Natural killer cell (primary cell): ENCODE results near the gene HMCN1. TPM values are rescaled to one million over a fixed set of nuclear protein-coding genes. Genes with fewer than 3 reads are reported as not detected.

Source experiments
- ATAC-seq, 3 donors: fragments of 150-1000 bp in 2 of 3; fragments of 200-7000 bp in 1 of 3; cut with Tn5 transposase; 1 replicate in 1 of 3; 2 replicates in 2 of 3; pipeline ENCODE4 v1.10.0; 2021; ENCODE audit warnings: mild to moderate bottlenecking in 2 of 3, moderate library complexity in 2 of 3
- DNase-seq, 2 donors: peaks; one replicate each; pipeline versions ENCODE4 v3.0.0 to v3.0.0-alpha.2; 2013 to 2021; ENCODE audit warnings: mixed read lengths in 1 of 2
- H3K27ac ChIP-seq: one replicate; pipeline ENCODE4 v1.5.1; 2013; ENCODE audit warnings: mild to moderate bottlenecking, low read length
- H3K27me3 ChIP-seq: one replicate; pipeline ENCODE4 v1.6.1; 2013; ENCODE audit warnings: low read length; ENCODE audit not compliant: control insufficient read depth, insufficient read depth
- H3K36me3 ChIP-seq: one replicate; pipeline ENCODE4 v1.6.1; 2013; ENCODE audit warnings: low read length; ENCODE audit not compliant: control insufficient read depth, insufficient read depth
- H3K4me1 ChIP-seq: one replicate; pipeline ENCODE4 v1.6.1; 2013; ENCODE audit warnings: low read length; ENCODE audit not compliant: control insufficient read depth, insufficient read depth
- H3K4me3 ChIP-seq: one replicate; pipeline ENCODE4 v1.5.1; 2013; ENCODE audit warnings: low read length
- H3K9me3 ChIP-seq: one replicate; pipeline ENCODE4 v1.6.1; 2013; ENCODE audit warnings: low read length; ENCODE audit not compliant: control insufficient read depth, insufficient read depth
- H3K27ac Mint-ChIP-seq, 2 donors: one replicate each; pipeline ENCODE4 v1.8.0; 2022; ENCODE audit warnings: mild to moderate bottlenecking in 2 of 2, mixed read lengths in 2 of 2, moderate library complexity in 1 of 2
- H3K27me3 Mint-ChIP-seq, 2 donors: one replicate each; pipeline ENCODE4 v1.8.0; 2022; ENCODE audit warnings: low read depth in 2 of 2, mixed read lengths in 2 of 2
- H3K36me3 Mint-ChIP-seq: one replicate; pipeline ENCODE4 v1.8.0; 2022; ENCODE audit warnings: mixed read lengths
- H3K4me1 Mint-ChIP-seq, 2 donors: one replicate each; pipeline ENCODE4 v1.8.0; 2022; ENCODE audit warnings: mixed read lengths in 2 of 2
- H3K4me3 Mint-ChIP-seq: one replicate; pipeline ENCODE4 v1.8.0; 2022; ENCODE audit warnings: mild to moderate bottlenecking, moderate library complexity, mixed read lengths
- H3K9me3 Mint-ChIP-seq, 2 donors: one replicate each; pipeline ENCODE4 v1.8.0; 2022; ENCODE audit warnings: mixed read lengths in 2 of 2
- CTCF ChIP-seq: fragments of 200-600 bp; IDR thresholded peaks from one replicate; pipeline ENCODE4 v1.8.0; 2022; ENCODE audit warnings: antibody characterized with exemption
- WGBS: methylation state at CpG from one replicate; pipeline ENCODE4 v1.1.7; 2013; ENCODE audit warnings: missing lambda C conversion rate; ENCODE audit not compliant: insufficient coverage; 5-methylcytosine and 5-hydroxymethylcytosine counted together
- intact Hi-C: fragments of 100-400 bp; cut with micrococcal nuclease; formaldehyde crosslinking; loops from one replicate; pipeline ENCODE4 v1.14.2; 2022
- total RNA-seq, 4 donors: library from RNA; stranded (reverse); fragments of 120-200 nt in 1 of 4; gene quantifications; one replicate each; pipeline versions ENCODE4 v1.2.3 to v1.2.4, GENCODE V29; 2013 to 2022

Gene HMCN1
- total RNA-seq, 3 donors from 2014 or later (not counting 1 experiment from before 2014, with no cell fraction given), result 0.02 to 0.45 (median 0.39) TPM

GRCh38 chr1:186063091-186063657 is 329.0 kb downstream of the HMCN1 start:
- Mint-ChIP-seq H3K27me3 (no peaks in the 10 kb centered on the region), H3K9me3 (no peaks in the 10 kb centered on the region), H3K4me1 (no peaks in the 10 kb centered on the region), H3K27ac (no peak overlapping the region), H3K36me3 (no peaks in the 10 kb centered on the region), H3K4me3 (no peak overlapping the region)
- ATAC-seq (no peak), DNase-seq (no peak)
- H3K4me3 ChIP-seq, result no peak overlapping the region
- intact Hi-C loops, result no loop called here
- WGBS, result 17% methylated on average over 1 of the region's 1 CpG
- H3K27ac ChIP-seq, result no peak overlapping the region
- no peaks in the 10 kb centered on the region for H3K9me3 ChIP-seq
- H3K27me3 ChIP-seq, result no peaks in the 10 kb centered on the region
- no peak for TF ChIP-seq CTCF
- H3K4me1 ChIP-seq, result no peaks in the 10 kb centered on the region
- no peaks in the 10 kb centered on the region for H3K36me3 ChIP-seq

- Mint-ChIP-seq H3K4me3 (no peak overlapping the region), H3K27ac (no peak overlapping the region), H3K27me3 (no peaks in the 10 kb centered on the region), H3K4me1 (no peaks in the 10 kb centered on the region), H3K9me3 (no peaks in the 10 kb centered on the region), H3K36me3 (no peaks in the 10 kb centered on the region)
- Histone ChIP-seq H3K27me3 (no peaks in the 10 kb centered on the region), H3K36me3 (no peaks in the 10 kb centered on the region), H3K4me3 (no peak overlapping the region), H3K4me1 (no peaks in the 10 kb centered on the region), H3K27ac (no peak overlapping the region), H3K9me3 (no peaks in the 10 kb centered on the region)
- no peak for DNase-seq
- TF ChIP-seq CTCF, result no peak
- WGBS, result 47% methylated on average over 3 of the region's 3 CpGs
- intact Hi-C loops, result no loop called here
- ATAC-seq, result no peak
These were observed 332.2 kb downstream of the HMCN1 start for GRCh38 chr1:186066411-186066810.

- Mint-ChIP-seq H3K4me3 (no peak overlapping the region), H3K27ac (no peak overlapping the region), H3K27me3 (no peaks in the 10 kb centered on the region), H3K9me3 (no peaks in the 10 kb centered on the region), H3K4me1 (no peaks in the 10 kb centered on the region), H3K36me3 (no peaks in the 10 kb centered on the region)
- no peaks in the 10 kb centered on the region for H3K36me3 ChIP-seq
- no peak for TF ChIP-seq CTCF
- WGBS, result 100% methylated on average over 1 of the region's 1 CpG
- H3K27ac ChIP-seq, result no peak overlapping the region
- no peak overlapping the region for H3K4me3 ChIP-seq
- DNase-seq (no peak), ATAC-seq (no peak)
- intact Hi-C loops, result no loop called here
- no peaks in the 10 kb centered on the region for H3K4me1 ChIP-seq
- H3K9me3 ChIP-seq, result no peaks in the 10 kb centered on the region
- H3K27me3 ChIP-seq, result no peaks in the 10 kb centered on the region
These were observed 339.5 kb downstream of the HMCN1 start for GRCh38 chr1:186073697-186074096.

GRCh38 chr1:186076006-186076405 is 341.8 kb downstream of the HMCN1 start:
- Mint-ChIP-seq H3K9me3 (no peaks in the 10 kb centered on the region), H3K27ac (no peak overlapping the region), H3K4me3 (no peak overlapping the region), H3K4me1 (no peaks in the 10 kb centered on the region), H3K27me3 (no peaks in the 10 kb centered on the region), H3K36me3 (no peaks in the 10 kb centered on the region)
- no peak overlapping the region for H3K27ac ChIP-seq
- H3K36me3 ChIP-seq, result no peaks in the 10 kb centered on the region
- WGBS, result 88% methylated on average over 4 of the region's 4 CpGs
- ATAC-seq, result no peak
- no peak overlapping the region for H3K4me3 ChIP-seq
- no peaks in the 10 kb centered on the region for H3K27me3 ChIP-seq
- no peak for DNase-seq
- H3K4me1 ChIP-seq, result no peaks in the 10 kb centered on the region
- H3K9me3 ChIP-seq, result no peaks in the 10 kb centered on the region
- intact Hi-C loops, result no loop called here
- no peak for TF ChIP-seq CTCF
